ENCODE data around the gene SPATA46. TPM values are rescaled to one million over a fixed set of nuclear protein-coding genes. Genes with fewer than 3 reads are reported as not detected.

Gene SPATA46
- total RNA-seq, 2 donors from 2014 or later = not detected

GRCh38 chr1:162404550-162405160, 28.0 kb upstream of the SPATA46 start:
- Mint-ChIP-seq H3K4me3 (peak overlapping the region; percentile 72), H3K9me3 (no peaks in the 10 kb centered on the region)

DNA sequence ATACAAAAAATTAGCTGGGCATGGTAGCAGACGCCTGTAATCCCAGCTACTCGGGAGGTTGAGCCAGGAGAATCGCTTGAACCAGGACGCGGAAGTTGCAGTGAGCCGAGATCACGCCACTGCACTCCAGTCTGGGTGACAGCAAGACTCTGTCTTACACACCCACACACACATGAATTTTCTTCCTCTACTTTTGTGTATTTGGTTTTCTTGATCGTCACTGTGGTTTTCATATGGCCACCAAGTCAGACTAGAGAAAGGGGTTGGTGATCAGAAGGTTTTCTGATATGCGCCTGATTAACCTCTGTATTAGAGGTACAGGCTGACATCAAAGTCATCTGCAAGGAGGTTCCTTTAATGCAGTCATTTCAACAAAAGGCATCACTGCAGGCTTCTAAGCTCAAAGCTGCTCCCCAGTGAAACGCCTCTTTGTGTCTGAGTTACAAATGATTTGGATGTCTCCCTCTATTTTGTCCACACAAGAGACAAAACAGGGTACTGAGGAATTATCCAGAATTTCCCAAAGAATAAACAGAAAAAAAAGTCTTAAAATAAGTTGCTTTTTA, 24.2 kb upstream of the SPATA46 start:
- peaks cover 5% of the 10 kb centered on the region for H3K36me3 Mint-ChIP-seq
- no peak for DNase-seq (ENCODE audit: low spot score)
- peak overlapping the region; percentile 64 for H3K4me3 Mint-ChIP-seq
- peak overlapping the region; percentile 66 to 99 for H3K27ac Mint-ChIP-seq
- peak; percentile 58 to 60 for ATAC-seq
- H3K9me3 Mint-ChIP-seq = no peaks in the 10 kb centered on the region
- H3K27me3 Mint-ChIP-seq = no peaks in the 10 kb centered on the region
- H3K4me1 Mint-ChIP-seq (ENCODE audit: low read depth in 2 of 2) = peaks cover 56 to 70% of the 10 kb centered on the region in 2 donors

More at GRCh38 chr1:162404550-162405160, 28.0 kb upstream of the SPATA46 start:
- no peak for ATAC-seq
- Mint-ChIP-seq H3K4me1 (ENCODE audit: low read depth in 2 of 2) (peaks cover 58 to 61% of the 10 kb centered on the region in 2 donors), H3K27me3 (no peaks in the 10 kb centered on the region), H3K27ac (peak overlapping the region; percentile 93 to 94), H3K36me3 (no peaks in the 10 kb centered on the region)
- DNase-seq (ENCODE audit: low spot score) = no peak

- Mint-ChIP-seq H3K27ac (peak overlapping the region; percentile 47 to 59), H3K4me3 (peak overlapping the region; percentile 23), H3K36me3 (peaks cover 5% of the 10 kb centered on the region), H3K9me3 (no peaks in the 10 kb centered on the region), H3K27me3 (no peaks in the 10 kb centered on the region), H3K4me1 (ENCODE audit: low read depth in 2 of 2) (peaks cover 43 to 59% of the 10 kb centered on the region in 2 donors)
- ATAC-seq (peak; percentile 45 to 50), DNase-seq (ENCODE audit: low spot score) (no peak)
Measured at GRCh38 chr1:162398999-162399580, 22.4 kb upstream of the SPATA46 start.

DNA sequence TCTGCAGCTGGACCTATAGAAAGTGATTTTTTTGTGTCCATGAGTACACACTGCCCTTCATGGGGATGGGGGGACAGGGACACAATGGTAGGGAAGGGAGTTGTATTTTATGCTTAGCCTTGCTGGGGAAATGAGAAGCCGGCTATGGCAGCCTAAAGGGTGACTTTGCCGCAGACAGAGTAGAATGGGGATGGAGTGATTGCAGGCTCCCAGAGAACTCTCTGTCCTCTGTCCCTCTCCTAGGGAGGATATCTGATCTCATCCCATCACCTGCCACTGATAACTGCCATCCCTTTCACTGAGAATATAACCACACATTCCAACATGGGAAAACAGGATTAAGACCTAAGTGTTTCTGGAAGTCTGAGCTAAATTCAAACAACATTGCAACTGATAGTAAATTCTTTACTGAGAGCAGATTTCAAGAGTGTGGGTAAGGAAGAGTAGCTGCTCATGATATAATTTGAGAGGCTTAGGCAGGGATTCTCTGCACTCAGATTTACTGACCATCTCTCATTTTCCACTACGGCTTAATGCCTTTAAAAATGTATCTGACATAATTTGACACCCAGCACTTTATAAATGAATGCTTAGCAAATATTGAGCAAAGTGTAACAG, 21.4 kb upstream of the SPATA46 start:
- peak overlapping the region; percentile 47 to 59 for H3K27ac Mint-ChIP-seq
- peak in 1 of 2 donors; percentile 48 for ATAC-seq

GRCh38 chr1:162397039-162397448, 20.4 kb upstream of the SPATA46 start:
- H3K27ac Mint-ChIP-seq = peak overlapping the region; percentile 39 to 47
- H3K36me3 Mint-ChIP-seq = peaks cover 5% of the 10 kb centered on the region
- DNase-seq (ENCODE audit: low spot score) (no peak), ATAC-seq (peak in 1 of 2 donors; percentile 21)
- no peaks in the 10 kb centered on the region for H3K9me3 Mint-ChIP-seq
- peaks cover 37 to 47% of the 10 kb centered on the region in 2 donors for H3K4me1 Mint-ChIP-seq (ENCODE audit: low read depth in 2 of 2)
- H3K4me3 Mint-ChIP-seq = no peak overlapping the region
- no peaks in the 10 kb centered on the region for H3K27me3 Mint-ChIP-seq

More for the DNA sequence above, 21.4 kb upstream of the SPATA46 start:
- Mint-ChIP-seq H3K9me3 (no peaks in the 10 kb centered on the region), H3K27me3 (no peaks in the 10 kb centered on the region), H3K36me3 (peaks cover 5% of the 10 kb centered on the region), H3K4me1 (ENCODE audit: low read depth in 2 of 2) (peaks cover 38 to 52% of the 10 kb centered on the region in 2 donors), H3K4me3 (no peak overlapping the region)
- DNase-seq (ENCODE audit: low spot score) = no peak

DNA sequence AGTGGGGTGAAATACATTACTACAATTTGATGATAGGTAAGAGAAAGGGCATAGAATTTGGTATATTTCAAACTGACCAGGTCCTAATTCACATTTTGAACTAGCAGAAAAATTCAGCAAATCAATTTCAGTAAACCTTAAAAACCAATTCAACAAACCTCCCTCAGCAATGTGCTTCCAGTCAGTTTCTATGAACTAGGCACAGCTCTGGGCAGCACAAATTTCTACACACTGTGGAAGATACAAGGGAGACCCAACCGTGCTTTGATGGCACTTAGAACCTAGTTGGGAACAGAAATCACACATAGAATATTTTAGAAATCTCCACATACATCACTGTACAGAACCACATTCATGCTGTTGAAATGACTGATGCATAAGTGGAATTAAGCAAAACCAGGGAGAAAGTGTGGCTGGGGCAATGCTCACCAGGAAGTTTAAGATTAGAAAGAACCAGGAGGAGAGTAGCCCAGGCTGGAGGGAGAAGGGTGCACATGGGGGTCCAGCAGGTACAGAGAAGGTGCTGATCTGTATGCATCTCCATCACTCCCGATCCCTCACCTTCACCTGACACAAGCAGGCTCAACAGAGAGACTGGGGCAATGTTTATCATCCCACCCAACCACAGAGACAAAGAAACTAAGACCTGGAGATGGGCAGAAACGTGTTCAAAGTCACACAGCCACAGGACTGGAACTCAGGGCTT, 19.7 kb upstream of the SPATA46 start:
- H3K27ac Mint-ChIP-seq = peak overlapping the region; percentile 39 to 47
- H3K9me3 Mint-ChIP-seq = no peaks in the 10 kb centered on the region
- H3K4me1 Mint-ChIP-seq (ENCODE audit: low read depth in 2 of 2) = peaks cover 44 to 51% of the 10 kb centered on the region in 2 donors
- ATAC-seq (peak in 1 of 2 donors; percentile 48), DNase-seq (ENCODE audit: low spot score) (no peak)
- no peaks in the 10 kb centered on the region for H3K27me3 Mint-ChIP-seq
- H3K4me3 Mint-ChIP-seq = no peak overlapping the region
- H3K36me3 Mint-ChIP-seq = peaks cover 5% of the 10 kb centered on the region

GRCh38 chr1:162391790-162392563, 15.3 kb upstream of the SPATA46 start:
- Mint-ChIP-seq H3K27me3 (no peaks in the 10 kb centered on the region), H3K4me3 (peak overlapping the region; percentile 12), H3K4me1 (ENCODE audit: low read depth in 2 of 2) (peaks cover 38 to 49% of the 10 kb centered on the region in 2 donors), H3K36me3 (no peaks in the 10 kb centered on the region), H3K9me3 (no peaks in the 10 kb centered on the region), H3K27ac (peak overlapping the region; percentile 74 to 95)
- no peak for ATAC-seq
- DNase-seq (ENCODE audit: low spot score) = no peak

DNA sequence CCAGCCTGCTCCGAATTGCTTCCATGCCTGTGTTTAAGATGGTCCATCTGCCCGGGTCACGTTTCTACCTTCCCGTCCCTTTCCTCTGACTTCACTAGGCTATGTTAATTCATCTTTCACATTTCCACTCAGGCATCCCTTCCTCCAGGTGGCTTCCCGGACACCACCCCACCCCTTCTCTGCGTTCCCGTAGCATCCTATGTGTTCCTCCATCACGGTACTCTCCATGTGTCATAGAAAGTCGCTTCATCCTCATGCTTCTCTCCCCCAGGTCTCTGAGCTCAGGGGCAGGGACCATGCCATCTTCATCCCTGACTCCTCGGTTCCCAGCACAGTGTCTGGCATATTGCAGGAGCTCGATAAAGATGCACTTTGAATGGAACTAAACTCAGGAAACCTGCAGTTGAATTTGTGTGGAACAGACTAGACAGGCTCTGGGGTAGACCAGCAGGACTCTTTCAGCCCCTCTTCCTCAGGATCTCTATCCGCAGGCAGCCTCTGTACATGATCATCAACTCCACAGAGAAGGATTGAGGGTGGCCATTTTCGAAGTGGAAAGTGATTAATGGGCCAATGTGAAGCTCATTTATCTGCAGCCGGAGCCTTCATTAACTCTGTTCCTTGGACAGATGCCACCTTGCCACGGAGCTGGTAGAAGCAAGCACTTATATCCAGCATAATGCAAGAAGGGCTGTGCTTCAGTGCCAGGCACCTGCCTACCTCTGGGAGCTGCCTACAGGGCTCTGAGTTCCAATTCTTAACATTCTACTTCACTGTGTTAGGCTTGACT, 13.9 kb upstream of the SPATA46 start:
- Mint-ChIP-seq H3K36me3 (no peaks in the 10 kb centered on the region), H3K27ac (peak overlapping the region in 1 of 2 donors; percentile 95), H3K4me3 (no peak overlapping the region), H3K27me3 (no peaks in the 10 kb centered on the region), H3K9me3 (no peaks in the 10 kb centered on the region), H3K4me1 (ENCODE audit: low read depth in 2 of 2) (peaks cover 29 to 37% of the 10 kb centered on the region in 2 donors)
- ATAC-seq (no peak), DNase-seq (ENCODE audit: low spot score) (no peak)

GRCh38 chr1:162389971-162390370, 13.3 kb upstream of the SPATA46 start:
- Mint-ChIP-seq H3K36me3 (no peaks in the 10 kb centered on the region), H3K27me3 (no peaks in the 10 kb centered on the region), H3K27ac (peak overlapping the region in 1 of 2 donors; percentile 95), H3K4me3 (no peak overlapping the region), H3K9me3 (no peaks in the 10 kb centered on the region), H3K4me1 (ENCODE audit: low read depth in 2 of 2) (peaks cover 29 to 41% of the 10 kb centered on the region in 2 donors)
- DNase-seq (ENCODE audit: low spot score) = no peak
- peak; percentile 40 to 44 for ATAC-seq

- DNase-seq (ENCODE audit: low spot score) = no peak
- Mint-ChIP-seq H3K36me3 (no peaks in the 10 kb centered on the region), H3K27me3 (no peaks in the 10 kb centered on the region), H3K4me1 (ENCODE audit: low read depth in 2 of 2) (peaks cover 29 to 41% of the 10 kb centered on the region in 2 donors), H3K9me3 (no peaks in the 10 kb centered on the region), H3K4me3 (no peak overlapping the region), H3K27ac (peak overlapping the region in 1 of 2 donors; percentile 95)
- no peak for ATAC-seq
Measured at GRCh38 chr1:162389021-162389818, 12.6 kb upstream of the SPATA46 start.

DNA sequence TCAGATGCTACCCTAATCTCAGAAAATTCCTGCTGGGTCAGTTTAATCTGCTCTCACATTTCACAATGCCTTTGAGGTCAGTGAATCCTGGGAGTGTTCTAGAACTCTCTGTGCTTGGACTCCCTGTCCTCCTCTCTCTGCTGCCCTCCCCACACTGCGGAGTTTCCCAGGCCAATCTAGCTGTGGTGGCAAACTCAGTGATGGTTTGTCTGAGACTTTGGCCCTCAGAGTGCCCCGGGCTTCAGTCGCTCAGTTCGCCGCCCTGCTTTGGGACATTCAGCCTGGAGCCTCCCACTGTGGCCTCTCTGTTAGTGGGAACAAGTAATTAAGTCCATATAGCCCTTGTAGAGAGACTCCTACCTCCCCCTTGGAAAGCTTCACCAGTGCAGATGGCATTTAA, 12.0 kb upstream of the SPATA46 start:
- peak overlapping the region in 1 of 2 donors; percentile 95 for H3K27ac Mint-ChIP-seq
- H3K9me3 Mint-ChIP-seq = no peaks in the 10 kb centered on the region
- no peak overlapping the region for H3K4me3 Mint-ChIP-seq
- H3K27me3 Mint-ChIP-seq = no peaks in the 10 kb centered on the region
- no peaks in the 10 kb centered on the region for H3K36me3 Mint-ChIP-seq
- ATAC-seq (no peak), DNase-seq (ENCODE audit: low spot score) (no peak)
- peaks cover 29 to 41% of the 10 kb centered on the region in 2 donors for H3K4me1 Mint-ChIP-seq (ENCODE audit: low read depth in 2 of 2)

All from natural killer cell treated with Interleukin-12 subunit alpha and Interleukin-12 subunit beta and Interleukin-15 and Interleukin-18, amount 100 ng/mL, for 72 hours (primary cell).